GF-D8 (cell line): ENCODE data around the gene CEBPE.

Experiments used
- DNase-seq: peaks from one replicate; lab custom pipeline; 2025; lab: John Stamatoyannopoulos, UW

Gene CEBPE

GRCh38 chr14:23076785-23077408 lies 42.2 kb downstream of the CEBPE start:
- no peak for DNase-seq

- DNase-seq = no peak
Observed at GRCh38 chr14:23074906-23075305, 44.1 kb downstream of the CEBPE start.

GRCh38 chr14:23071921-23072539 lies 47.0 kb downstream of the CEBPE start:
- no peak for DNase-seq

GRCh38 chr14:23071244-23071920 lies 47.7 kb downstream of the CEBPE start:
- DNase-seq = no peak

GRCh38 chr14:23070262-23071129 lies 48.6 kb downstream of the CEBPE start:
- no peak for DNase-seq

- DNase-seq = no peak
Observed at GRCh38 chr14:23069413-23069806, 49.6 kb downstream of the CEBPE start.

- DNase-seq = no peak
Observed at GRCh38 chr14:23068789-23069412, 50.2 kb downstream of the CEBPE start.

- DNase-seq = no peak
Observed at GRCh38 chr14:23067847-23068788, 50.9 kb downstream of the CEBPE start.
